SH-SY5Y (cell line): Measurements from ENCODE around the gene HOXB5.

Experiments used
- GATA2 ChIP-seq: IDR thresholded peaks from 2 replicates; pipeline ENCODE4 v1.6.1; 2011; ENCODE audit warnings: mild to moderate bottlenecking, low read depth, low read length
- GATA3 ChIP-seq: IDR thresholded peaks from 2 replicates; pipeline ENCODE4 v1.6.1; 2011; ENCODE audit warnings: low read depth, mild to moderate bottlenecking, low read length, moderate library complexity

DNA sequence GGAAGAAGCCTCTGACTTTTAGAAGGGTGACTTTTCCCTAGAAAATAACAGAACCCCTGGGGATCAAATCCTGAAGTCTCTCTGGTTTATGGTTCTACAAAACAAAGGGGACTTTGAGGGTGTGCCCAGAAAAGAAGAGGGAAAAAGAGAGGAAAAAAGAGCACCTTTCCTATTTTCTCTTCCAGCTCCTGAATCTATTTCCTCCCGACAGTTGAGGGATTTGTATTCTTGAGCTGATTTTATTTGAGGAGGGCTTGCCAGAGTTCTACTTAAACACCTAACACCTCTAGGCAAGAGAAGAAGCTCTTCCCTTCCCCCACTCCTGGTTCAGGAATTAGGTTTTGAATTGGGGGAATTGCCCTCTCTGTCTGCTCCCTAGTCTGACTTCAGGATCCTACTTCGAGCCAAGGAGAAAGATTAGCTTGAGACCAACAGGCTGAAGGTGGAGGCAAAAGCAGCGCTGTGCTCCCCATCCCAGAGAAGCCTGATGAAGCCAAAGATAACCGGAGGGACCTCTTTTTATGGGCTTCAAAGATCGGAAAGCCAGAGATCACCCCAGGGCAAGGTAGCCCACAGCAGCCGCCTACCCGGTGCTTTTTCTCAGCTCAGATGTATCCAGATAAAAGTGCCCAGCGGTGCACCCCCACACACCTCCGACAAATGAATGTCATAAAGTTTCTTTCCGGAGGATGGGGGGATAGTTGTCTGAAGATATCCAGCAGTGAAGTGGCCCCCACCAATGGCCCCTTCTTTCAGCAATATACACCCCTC lies 4.3 kb downstream of the HOXB5 start:
- TF ChIP-seq GATA3 (no peak), GATA2 (no peak)
